ENCODE measurements around the gene LMOD3.

LMOD3 gene

DNA sequence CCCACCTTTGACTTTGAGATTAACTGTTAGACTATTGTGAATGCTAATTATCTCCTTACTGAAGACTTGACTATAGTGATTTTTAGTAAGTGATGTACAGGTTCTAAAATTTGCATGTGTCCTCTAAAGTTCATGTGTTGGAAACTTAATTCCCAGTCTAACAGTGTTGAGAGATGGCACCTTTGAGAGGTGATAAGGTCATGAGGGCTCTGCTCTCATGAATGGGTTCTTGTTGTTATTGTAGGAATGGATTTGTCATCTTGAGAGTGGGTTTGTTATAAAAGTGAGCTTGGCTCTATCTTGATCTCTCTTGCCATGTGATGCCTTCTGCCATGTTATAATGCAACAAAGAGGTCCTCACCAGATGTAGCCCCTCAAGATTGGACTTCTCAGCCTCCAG is 18.9 kb upstream of the LMOD3 start:
- H3K36me3 Mint-ChIP-seq (ENCODE audit: low read depth) = no peaks in the 10 kb centered on the region
- no peak overlapping the region for H3K4me3 Mint-ChIP-seq
- no peaks in the 10 kb centered on the region for H3K4me1 Mint-ChIP-seq (ENCODE audit: low read depth)
- H3K27me3 Mint-ChIP-seq = peaks cover 9% of the 10 kb centered on the region
- no peak overlapping the region for H3K27ac Mint-ChIP-seq
- no peaks in the 10 kb centered on the region for H3K9me3 Mint-ChIP-seq

DNA sequence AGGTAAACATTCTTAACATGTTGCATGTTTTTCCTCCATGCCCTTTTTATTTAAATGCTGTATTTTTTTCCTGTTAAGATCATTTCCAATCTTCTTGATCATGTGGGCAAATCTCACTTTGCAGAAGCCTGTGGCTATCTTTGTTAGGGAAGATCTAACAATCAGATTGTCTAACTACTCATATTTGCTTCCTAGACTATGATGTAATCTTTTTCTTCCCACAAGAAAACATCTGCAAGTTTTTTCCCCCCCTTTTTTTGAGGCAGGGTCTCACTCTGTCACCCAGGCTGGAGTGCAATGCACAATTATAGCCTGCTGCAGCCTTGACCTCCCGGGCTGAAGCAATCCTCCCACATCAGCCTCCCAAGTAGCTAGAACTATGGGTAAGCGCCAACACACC is 15.0 kb upstream of the LMOD3 start:
- Mint-ChIP-seq H3K27ac (no peak overlapping the region), H3K27me3 (peaks cover 9% of the 10 kb centered on the region), H3K9me3 (no peaks in the 10 kb centered on the region), H3K4me3 (no peak overlapping the region), H3K36me3 (ENCODE audit: low read depth) (no peaks in the 10 kb centered on the region), H3K4me1 (ENCODE audit: low read depth) (no peaks in the 10 kb centered on the region)

DNA sequence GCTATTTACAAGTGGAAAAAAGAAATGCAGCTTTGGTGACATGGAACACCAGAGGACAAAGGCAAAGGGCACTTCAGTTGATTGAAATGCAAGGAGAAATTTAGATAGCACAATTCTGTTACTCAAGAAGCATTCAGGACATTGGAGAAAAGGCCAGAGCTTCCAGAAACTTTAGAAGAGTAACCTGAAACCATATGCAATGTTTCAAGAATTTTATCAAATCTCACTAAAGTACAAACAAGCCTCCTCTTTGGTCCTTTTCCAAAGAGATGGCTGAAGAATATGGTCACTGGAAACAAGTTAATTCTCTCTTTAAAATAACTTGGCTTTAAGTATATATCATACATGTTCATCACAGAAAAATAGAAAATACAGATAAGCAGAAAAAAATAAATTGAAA is 14.6 kb upstream of the LMOD3 start:
- H3K9me3 Mint-ChIP-seq = no peaks in the 10 kb centered on the region

DNA sequence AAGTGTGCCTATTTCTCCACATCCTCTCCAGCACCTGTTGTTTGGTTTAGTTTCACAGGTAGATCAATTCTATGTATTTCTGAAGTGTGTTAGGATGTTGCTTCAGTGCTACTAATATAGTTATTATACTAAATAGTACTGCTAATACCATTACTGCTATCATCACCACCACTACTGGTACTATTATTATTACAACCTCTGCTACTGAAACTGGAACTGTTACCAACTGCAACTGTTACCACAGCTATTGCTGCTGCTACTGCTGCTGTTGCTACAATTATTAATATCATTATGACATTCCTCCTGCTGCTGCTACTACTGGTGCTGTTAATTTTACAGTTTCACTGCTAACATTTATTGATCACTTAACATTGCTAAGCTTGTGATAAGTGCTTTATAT is 8.3 kb upstream of the LMOD3 start:
- Mint-ChIP-seq H3K36me3 (ENCODE audit: low read depth) (no peaks in the 10 kb centered on the region), H3K4me3 (no peak overlapping the region), H3K4me1 (ENCODE audit: low read depth) (no peaks in the 10 kb centered on the region), H3K9me3 (no peaks in the 10 kb centered on the region), H3K27me3 (peaks cover 5% of the 10 kb centered on the region), H3K27ac (no peak overlapping the region)

More for the DNA sequence above, 14.6 kb upstream of the LMOD3 start:
- no peak overlapping the region for H3K27ac Mint-ChIP-seq
- no peak overlapping the region for H3K4me3 Mint-ChIP-seq
- no peaks in the 10 kb centered on the region for H3K4me1 Mint-ChIP-seq (ENCODE audit: low read depth)
- peaks cover 9% of the 10 kb centered on the region for H3K27me3 Mint-ChIP-seq
- H3K36me3 Mint-ChIP-seq (ENCODE audit: low read depth) = no peaks in the 10 kb centered on the region

DNA sequence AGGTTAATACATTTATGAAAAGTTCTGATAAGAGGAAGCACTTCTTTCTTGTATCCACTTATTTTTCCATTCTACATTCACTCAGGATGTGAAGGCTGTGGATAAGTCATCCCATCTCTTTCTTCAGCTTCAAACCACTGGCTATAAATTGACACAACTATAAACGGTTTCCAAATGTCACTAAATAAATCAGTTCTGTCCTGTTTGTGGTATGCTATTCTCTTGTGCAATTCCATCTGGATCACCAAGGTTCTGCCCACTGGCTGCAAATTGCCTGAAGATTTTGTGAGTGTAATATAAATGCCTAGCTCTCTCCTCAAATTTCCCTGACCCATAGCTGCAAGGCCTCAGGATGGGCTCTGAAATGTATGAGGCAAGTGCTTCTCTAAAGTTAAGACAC is 7.1 kb upstream of the LMOD3 start:
- Mint-ChIP-seq H3K27me3 (peaks cover 5% of the 10 kb centered on the region), H3K9me3 (no peaks in the 10 kb centered on the region), H3K27ac (no peak overlapping the region), H3K4me3 (no peak overlapping the region), H3K4me1 (ENCODE audit: low read depth) (no peaks in the 10 kb centered on the region), H3K36me3 (ENCODE audit: low read depth) (no peaks in the 10 kb centered on the region)

DNA sequence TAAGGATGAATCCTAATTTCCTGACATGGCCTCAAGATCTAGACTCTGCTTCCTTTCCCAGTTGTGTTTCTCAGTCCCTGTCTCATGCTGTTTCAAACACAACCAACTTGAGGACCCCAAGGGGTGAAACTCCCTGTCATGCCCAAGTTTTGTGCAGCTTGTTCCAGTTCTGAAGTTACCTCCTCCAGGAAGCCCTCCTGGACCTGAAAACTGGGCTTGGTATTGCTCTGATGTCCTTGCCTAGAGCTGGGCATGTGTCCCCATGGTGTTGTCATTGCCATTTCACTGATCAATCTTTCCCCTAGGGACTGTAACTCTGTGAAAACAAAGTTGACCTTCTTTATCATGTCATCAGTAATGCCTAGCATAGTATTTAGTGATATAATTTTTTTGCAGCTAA is 6.1 kb upstream of the LMOD3 start:
- Mint-ChIP-seq H3K4me1 (ENCODE audit: low read depth) (no peaks in the 10 kb centered on the region), H3K27ac (no peak overlapping the region), H3K4me3 (no peak overlapping the region), H3K36me3 (ENCODE audit: low read depth) (no peaks in the 10 kb centered on the region), H3K9me3 (no peaks in the 10 kb centered on the region), H3K27me3 (peaks cover 5% of the 10 kb centered on the region)

DNA sequence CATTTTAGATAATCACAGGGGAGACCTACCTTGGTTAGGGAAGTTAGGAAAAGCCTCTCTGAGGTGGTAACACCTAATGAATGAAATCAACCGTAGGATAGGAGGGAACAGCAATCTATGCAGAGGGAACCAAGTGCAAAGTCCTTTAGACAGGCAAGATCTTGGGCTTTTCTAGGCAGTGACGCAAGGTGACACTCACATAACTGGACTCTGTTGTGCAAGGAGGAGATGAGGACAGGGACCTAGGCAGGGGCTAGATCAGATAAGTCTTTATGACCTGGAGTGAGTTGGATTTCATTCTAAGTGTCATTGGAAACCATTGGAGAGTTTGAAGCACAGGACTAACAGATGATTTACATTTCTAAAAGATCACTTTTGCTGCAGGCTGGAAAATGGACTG is 4.6 kb upstream of the LMOD3 start:
- no peak overlapping the region for H3K27ac Mint-ChIP-seq
- no peaks in the 10 kb centered on the region for H3K9me3 Mint-ChIP-seq
- no peaks in the 10 kb centered on the region for H3K36me3 Mint-ChIP-seq (ENCODE audit: low read depth)
- H3K4me3 Mint-ChIP-seq = no peak overlapping the region
- no peaks in the 10 kb centered on the region for H3K4me1 Mint-ChIP-seq (ENCODE audit: low read depth)
- peaks cover 5% of the 10 kb centered on the region for H3K27me3 Mint-ChIP-seq

DNA sequence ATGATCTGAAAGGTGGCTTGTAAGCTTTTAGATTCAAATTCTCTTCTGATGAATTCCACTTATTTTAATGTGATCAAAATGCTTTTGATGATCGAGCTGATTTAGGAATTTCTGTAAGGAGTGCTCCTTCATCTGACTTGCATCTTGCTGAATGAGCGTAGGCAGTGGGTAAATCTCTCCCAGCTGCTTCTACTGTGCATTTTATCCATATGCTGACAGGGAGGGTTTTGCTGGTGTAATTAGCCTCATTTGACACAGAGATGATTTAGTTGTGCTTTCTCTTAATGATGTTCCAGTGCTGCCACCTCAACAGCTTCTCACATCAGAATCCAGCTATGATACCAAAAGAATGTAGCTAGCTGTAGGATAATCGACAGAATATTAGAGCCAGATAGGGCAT is 3.8 kb upstream of the LMOD3 start:
- H3K4me1 Mint-ChIP-seq (ENCODE audit: low read depth) = peaks cover under 1% of the 10 kb centered on the region
- H3K27me3 Mint-ChIP-seq = peaks cover 5% of the 10 kb centered on the region
- no peak overlapping the region for H3K27ac Mint-ChIP-seq
- H3K36me3 Mint-ChIP-seq (ENCODE audit: low read depth) = no peaks in the 10 kb centered on the region
- H3K9me3 Mint-ChIP-seq = no peaks in the 10 kb centered on the region
- H3K4me3 Mint-ChIP-seq = no peak overlapping the region

DNA sequence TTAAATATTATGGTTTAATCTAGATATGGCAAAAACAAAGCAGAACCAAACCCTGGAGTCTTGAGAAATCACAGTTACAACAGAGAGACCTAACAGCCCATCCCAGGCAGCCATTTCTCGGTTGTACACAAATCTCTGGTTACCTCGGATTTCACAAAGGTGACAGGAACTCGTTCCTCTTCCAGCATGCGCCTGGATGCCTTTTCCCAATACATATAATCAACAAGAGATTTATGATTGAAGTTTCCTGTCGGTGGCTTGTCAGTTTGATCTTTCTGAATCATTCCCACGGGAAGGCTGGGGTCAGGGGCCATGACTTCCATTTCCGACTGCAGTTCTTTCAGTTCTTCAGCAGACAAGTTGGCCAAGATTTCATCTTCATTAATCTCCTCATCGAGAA is 445 bp downstream of the LMOD3 start:
- no peak overlapping the region for H3K27ac Mint-ChIP-seq
- H3K36me3 Mint-ChIP-seq (ENCODE audit: low read depth) = no peaks in the 10 kb centered on the region
- H3K4me1 Mint-ChIP-seq (ENCODE audit: low read depth) = peaks cover 3% of the 10 kb centered on the region

DNA sequence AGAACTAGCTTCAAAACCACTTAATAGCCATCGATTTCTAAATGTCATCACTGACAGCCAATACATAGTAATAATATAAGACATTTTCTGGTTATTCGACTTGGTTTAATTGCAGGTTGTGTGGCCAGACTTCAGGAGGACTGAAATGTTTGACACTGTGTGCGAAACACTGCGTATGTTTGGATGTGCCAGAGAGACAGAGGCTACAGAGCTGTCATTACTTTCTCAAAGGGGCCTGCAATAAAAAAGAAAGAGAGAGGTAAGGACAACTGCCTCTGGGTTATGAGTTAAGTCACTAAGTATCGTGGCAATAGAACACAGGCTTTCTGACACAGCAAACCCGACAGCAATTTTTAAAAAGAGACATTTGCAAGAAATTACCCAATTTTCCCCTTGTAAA is 882 bp downstream of the LMOD3 start:
- Mint-ChIP-seq H3K36me3 (ENCODE audit: low read depth) (no peaks in the 10 kb centered on the region), H3K4me3 (no peak overlapping the region), H3K27ac (no peak overlapping the region), H3K27me3 (no peaks in the 10 kb centered on the region), H3K9me3 (no peaks in the 10 kb centered on the region), H3K4me1 (ENCODE audit: low read depth) (peaks cover 3% of the 10 kb centered on the region)

More for the DNA sequence above, 445 bp downstream of the LMOD3 start:
- Mint-ChIP-seq H3K27me3 (no peaks in the 10 kb centered on the region), H3K4me3 (no peak overlapping the region), H3K9me3 (no peaks in the 10 kb centered on the region)

DNA sequence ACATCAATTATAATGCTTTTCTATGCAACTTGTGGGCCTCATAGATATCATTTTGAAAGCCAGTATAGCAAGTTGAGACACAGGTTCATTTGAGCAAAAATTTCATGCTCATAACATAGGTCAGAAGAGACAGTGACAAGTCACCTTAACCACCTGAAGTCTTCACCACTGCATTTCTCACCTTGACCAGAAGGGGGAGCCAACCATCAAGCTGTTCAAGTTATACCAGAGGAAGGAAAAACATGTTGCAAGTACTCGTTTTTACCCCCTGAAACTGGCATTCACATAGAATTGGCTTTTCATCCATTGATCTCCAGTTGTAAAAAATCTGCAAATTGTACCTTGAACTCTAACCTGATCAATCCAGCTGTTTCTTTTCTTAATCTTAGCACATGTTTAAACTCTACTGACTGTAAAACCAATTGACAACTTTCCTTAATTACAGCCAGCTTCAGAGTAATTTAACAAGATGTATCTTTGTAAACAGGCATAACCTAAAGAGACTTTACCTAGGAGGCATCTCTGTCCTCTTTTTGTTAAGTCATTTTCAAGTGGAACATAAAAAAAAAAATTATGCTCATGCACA is 1.4 kb downstream of the LMOD3 start:
- Mint-ChIP-seq H3K4me1 (ENCODE audit: low read depth) (peaks cover 3% of the 10 kb centered on the region), H3K36me3 (ENCODE audit: low read depth) (no peaks in the 10 kb centered on the region)

DNA sequence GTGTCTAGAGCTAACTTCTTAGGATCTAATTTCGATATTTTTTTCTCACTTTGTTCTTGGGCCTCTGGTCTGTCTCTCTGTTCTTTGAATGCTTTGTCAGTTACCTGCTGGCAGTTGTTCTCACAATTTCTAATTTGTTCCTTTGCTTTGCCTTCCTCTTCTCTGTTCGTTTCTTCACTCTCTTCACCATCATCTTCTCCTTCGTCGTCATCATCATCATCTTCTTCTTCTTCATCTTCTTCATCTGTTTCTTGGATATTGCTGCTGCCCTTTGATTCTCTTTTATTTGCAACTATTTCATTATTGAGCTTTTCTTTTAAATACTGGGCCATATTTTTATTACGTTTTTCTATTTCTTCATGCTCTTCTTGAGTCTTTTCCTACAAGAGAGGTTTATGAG is 2.7 kb downstream of the LMOD3 start:
- H3K36me3 Mint-ChIP-seq (ENCODE audit: low read depth) = no peaks in the 10 kb centered on the region
- no peak overlapping the region for H3K4me3 Mint-ChIP-seq
- no peaks in the 10 kb centered on the region for H3K9me3 Mint-ChIP-seq
- no peaks in the 10 kb centered on the region for H3K27me3 Mint-ChIP-seq
- no peak overlapping the region for H3K27ac Mint-ChIP-seq
- H3K4me1 Mint-ChIP-seq (ENCODE audit: low read depth) = peaks cover 3% of the 10 kb centered on the region

More for the DNA sequence above, 1.4 kb downstream of the LMOD3 start:
- no peaks in the 10 kb centered on the region for H3K27me3 Mint-ChIP-seq
- no peaks in the 10 kb centered on the region for H3K9me3 Mint-ChIP-seq
- H3K27ac Mint-ChIP-seq = no peak overlapping the region
- H3K4me3 Mint-ChIP-seq = no peak overlapping the region

DNA sequence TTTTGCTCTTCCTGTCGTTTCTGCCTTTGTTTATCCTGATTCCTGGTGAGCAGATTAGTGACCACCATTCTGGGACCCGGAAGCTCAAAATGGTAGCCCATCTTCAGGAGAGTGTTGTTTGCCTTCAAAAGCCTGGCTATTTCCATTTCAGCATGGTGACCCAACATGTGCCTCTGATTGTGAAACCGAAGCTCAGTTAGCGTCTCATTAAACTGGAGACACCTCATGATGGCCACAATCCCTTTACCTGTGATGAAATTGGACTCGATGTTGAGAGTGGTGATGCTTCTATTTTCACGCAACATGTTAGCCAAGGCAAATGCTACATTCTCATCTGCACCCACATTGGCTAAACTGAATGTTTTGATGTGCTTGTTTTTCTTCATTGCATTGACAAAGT is 3.3 kb downstream of the LMOD3 start:
- no peaks in the 10 kb centered on the region for H3K27me3 Mint-ChIP-seq
- peaks cover 6% of the 10 kb centered on the region for H3K4me1 Mint-ChIP-seq (ENCODE audit: low read depth)
- no peaks in the 10 kb centered on the region for H3K36me3 Mint-ChIP-seq (ENCODE audit: low read depth)
- H3K4me3 Mint-ChIP-seq = no peak overlapping the region
- no peaks in the 10 kb centered on the region for H3K9me3 Mint-ChIP-seq
- H3K27ac Mint-ChIP-seq = no peak overlapping the region

DNA sequence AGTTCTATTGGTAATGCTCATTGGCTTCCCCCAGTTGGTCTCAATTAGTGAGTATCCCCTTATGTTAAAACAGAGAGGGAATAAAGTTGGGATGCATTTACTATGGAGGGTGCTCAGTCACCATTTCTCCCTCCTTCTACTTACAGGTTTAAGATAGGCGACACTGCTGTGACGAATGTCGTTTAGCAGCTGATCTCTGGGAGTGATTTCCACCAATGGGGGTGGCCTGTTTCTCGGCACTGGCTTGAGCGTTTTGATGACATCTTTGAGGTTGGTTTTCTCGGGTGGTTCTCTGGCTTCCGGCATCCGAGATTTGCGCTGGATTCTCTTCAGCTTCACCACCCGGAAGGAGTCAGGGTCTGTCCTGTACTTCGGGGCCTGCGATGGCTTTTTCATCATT is 3.8 kb downstream of the LMOD3 start:
- peaks cover 12% of the 10 kb centered on the region for H3K4me1 Mint-ChIP-seq (ENCODE audit: low read depth)
- H3K4me3 Mint-ChIP-seq = no peak overlapping the region
- H3K27me3 Mint-ChIP-seq = no peaks in the 10 kb centered on the region
- no peak overlapping the region for H3K27ac Mint-ChIP-seq
- no peaks in the 10 kb centered on the region for H3K36me3 Mint-ChIP-seq (ENCODE audit: low read depth)
- no peaks in the 10 kb centered on the region for H3K9me3 Mint-ChIP-seq

DNA sequence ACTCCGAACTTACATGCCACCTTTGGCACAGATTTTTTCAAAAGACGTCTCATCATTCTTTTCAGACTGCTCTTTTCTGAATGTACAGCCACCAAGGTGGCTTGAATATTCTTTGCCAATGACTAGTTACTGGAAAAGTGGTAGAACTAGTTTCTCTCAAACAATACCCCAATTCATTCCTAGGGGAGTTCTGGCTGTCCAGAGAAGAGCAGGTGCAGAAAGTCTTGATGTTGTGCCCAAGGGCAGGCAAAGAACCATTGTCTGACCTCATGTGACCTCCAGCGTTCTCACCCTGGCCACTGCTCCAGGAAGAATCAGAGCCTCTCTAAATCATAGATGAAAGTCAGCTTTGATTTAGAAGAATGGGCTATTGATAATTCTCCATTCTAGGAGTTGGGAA is 5.5 kb downstream of the LMOD3 start:
- H3K9me3 Mint-ChIP-seq = no peaks in the 10 kb centered on the region
- H3K4me3 Mint-ChIP-seq = no peak overlapping the region
- H3K36me3 Mint-ChIP-seq (ENCODE audit: low read depth) = no peaks in the 10 kb centered on the region
- no peaks in the 10 kb centered on the region for H3K27me3 Mint-ChIP-seq
- no peak overlapping the region for H3K27ac Mint-ChIP-seq
- peaks cover 25% of the 10 kb centered on the region for H3K4me1 Mint-ChIP-seq (ENCODE audit: low read depth)

DNA sequence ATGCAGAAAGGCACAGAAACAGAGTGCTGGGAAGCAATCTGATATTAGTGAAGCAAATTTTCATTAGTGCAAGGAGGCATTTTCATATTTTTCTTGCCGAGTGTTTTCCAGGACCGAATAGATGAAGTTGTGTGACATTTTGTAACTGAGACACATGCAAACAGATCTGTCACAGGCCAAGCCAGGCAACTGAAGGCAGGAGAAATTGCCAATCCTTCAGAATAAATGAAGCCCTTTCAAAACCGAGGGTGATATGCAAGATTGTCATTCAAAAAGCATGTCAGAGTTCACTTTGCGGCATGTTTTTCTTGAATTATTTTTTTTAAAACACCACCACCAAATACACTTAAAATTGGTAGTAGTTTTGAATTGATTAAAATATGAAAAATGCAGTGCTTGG is 6.2 kb downstream of the LMOD3 start:
- Mint-ChIP-seq H3K4me1 (ENCODE audit: low read depth) (peaks cover 24% of the 10 kb centered on the region), H3K27me3 (no peaks in the 10 kb centered on the region), H3K4me3 (no peak overlapping the region), H3K36me3 (ENCODE audit: low read depth) (no peaks in the 10 kb centered on the region), H3K27ac (no peak overlapping the region), H3K9me3 (no peaks in the 10 kb centered on the region)
